DOHH2 (cell line): Measurements from ENCODE around the gene GBE1.
"Not testable (repeated sequence)": the region's sequence is repeated elsewhere in the genome, so short reads cannot be mapped to it uniquely, and the experiment has no call there.

ENCODE experiments used
- H3F3A ChIP-seq: fragments of 200-600 bp; sonication (generic), shearing (Covaris generic); 2 replicates; pipeline ENCODE4 v1.6.0; 2016; ENCODE audit warnings: antibody characterized with exemption, mild to moderate bottlenecking; ENCODE audit not compliant: control insufficient read depth, insufficient read depth
- H3K27ac ChIP-seq: fragments of 200-600 bp; sonication (generic); 2 replicates; pipeline ENCODE4 v1.5.1; 2014; ENCODE audit warnings: low read depth, mild to moderate bottlenecking, low read length, moderate library complexity
- H3K27me3 ChIP-seq: fragments of 200-600 bp; sonication (generic); 2 replicates; pipeline ENCODE4 v1.6.1; 2014; ENCODE audit warnings: mild to moderate bottlenecking, low read length, mixed read lengths; ENCODE audit not compliant: control insufficient read depth
- H3K36me3 ChIP-seq: fragments of 200-600 bp; sonication (generic); 2 replicates; pipeline ENCODE4 v1.6.1; 2014; ENCODE audit warnings: mild to moderate bottlenecking, low read length, moderate library complexity, mixed read lengths; ENCODE audit not compliant: control insufficient read depth
- H3K4me1 ChIP-seq: fragments of 200-600 bp; sonication (generic); 2 replicates; pipeline ENCODE4 v1.6.1; 2014; ENCODE audit warnings: mild to moderate bottlenecking, low read length, mixed read lengths; ENCODE audit not compliant: control insufficient read depth
- H3K4me2 ChIP-seq: fragments of 200-600 bp; sonication (generic); 2 replicates; pipeline ENCODE4 v1.6.0; 2014; ENCODE audit warnings: mild to moderate bottlenecking, low read length, moderate library complexity
- H3K4me3 ChIP-seq: fragments of 200-600 bp; sonication (generic); 2 replicates; pipeline ENCODE4 v1.5.1; 2014; ENCODE audit warnings: mild to moderate bottlenecking, low read length, mixed read lengths
- H3K79me2 ChIP-seq: fragments of 200-600 bp; sonication (generic); 2 replicates; pipeline ENCODE4 v1.6.1; 2014; ENCODE audit warnings: mild to moderate bottlenecking, low read length, mixed read lengths; ENCODE audit not compliant: control insufficient read depth
- H3K9me2 ChIP-seq: fragments of 200-600 bp; sonication (generic); replicated peaks from 2 replicates; pipeline ENCODE4 v1.6.1; 2014; ENCODE audit warnings: mild to moderate bottlenecking, low read length, mixed read lengths; ENCODE audit not compliant: control insufficient read depth
- H3K9me3 ChIP-seq: fragments of 200-600 bp; sonication (generic); 2 replicates; pipeline ENCODE4 v1.6.1; 2014; ENCODE audit warnings: antibody characterized with exemption, low read length, mixed read lengths; ENCODE audit not compliant: control insufficient read depth, insufficient read depth
- H4K20me1 ChIP-seq: fragments of 200-600 bp; sonication (generic); 2 replicates; pipeline ENCODE4 v1.6.0; 2014; ENCODE audit warnings: low read depth, mild to moderate bottlenecking, antibody characterized with exemption, low read length, moderate library complexity; ENCODE audit not compliant: control insufficient read depth, insufficient read depth
- EZH2phosphoT487 ChIP-seq: fragments of 200-600 bp; sonication (generic); IDR thresholded peaks from 2 replicates; pipeline ENCODE4 v1.6.1; 2017; ENCODE audit warnings: borderline replicate concordance, mild to moderate bottlenecking, antibody characterized with exemption, low read length, moderate library complexity, mixed read lengths
- TF ChIP-seq, protein P1 (sequence below): fragments of 200-600 bp; sonication (generic); IDR thresholded peaks from one replicate; pipeline ENCODE4 v1.5.1; 2014; ENCODE audit warnings: antibody characterized with exemption, mild to moderate bottlenecking, low read depth, low read length; ENCODE audit not compliant: poor library complexity, severe bottlenecking

The GBE1 gene

DNA sequence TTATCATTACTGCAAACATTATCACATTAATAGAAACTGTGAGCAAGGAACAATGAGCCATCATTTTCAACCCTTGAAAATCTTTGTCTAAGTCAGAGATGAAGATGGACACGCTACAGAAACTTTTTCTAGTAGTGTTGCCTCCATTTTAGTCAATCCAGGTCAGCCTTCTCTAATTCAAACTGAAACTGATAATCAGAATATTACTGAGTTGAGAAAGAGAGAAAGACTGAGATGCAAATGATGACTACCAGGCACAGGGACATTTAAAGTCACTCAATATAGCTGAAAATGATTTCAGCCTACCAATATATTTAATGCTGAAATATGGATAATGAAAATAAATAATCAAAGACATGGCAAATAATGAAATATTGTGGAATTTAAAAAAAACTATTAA is 261.4 kb downstream of the GBE1 start:
- TF ChIP-seq, protein P1, sequence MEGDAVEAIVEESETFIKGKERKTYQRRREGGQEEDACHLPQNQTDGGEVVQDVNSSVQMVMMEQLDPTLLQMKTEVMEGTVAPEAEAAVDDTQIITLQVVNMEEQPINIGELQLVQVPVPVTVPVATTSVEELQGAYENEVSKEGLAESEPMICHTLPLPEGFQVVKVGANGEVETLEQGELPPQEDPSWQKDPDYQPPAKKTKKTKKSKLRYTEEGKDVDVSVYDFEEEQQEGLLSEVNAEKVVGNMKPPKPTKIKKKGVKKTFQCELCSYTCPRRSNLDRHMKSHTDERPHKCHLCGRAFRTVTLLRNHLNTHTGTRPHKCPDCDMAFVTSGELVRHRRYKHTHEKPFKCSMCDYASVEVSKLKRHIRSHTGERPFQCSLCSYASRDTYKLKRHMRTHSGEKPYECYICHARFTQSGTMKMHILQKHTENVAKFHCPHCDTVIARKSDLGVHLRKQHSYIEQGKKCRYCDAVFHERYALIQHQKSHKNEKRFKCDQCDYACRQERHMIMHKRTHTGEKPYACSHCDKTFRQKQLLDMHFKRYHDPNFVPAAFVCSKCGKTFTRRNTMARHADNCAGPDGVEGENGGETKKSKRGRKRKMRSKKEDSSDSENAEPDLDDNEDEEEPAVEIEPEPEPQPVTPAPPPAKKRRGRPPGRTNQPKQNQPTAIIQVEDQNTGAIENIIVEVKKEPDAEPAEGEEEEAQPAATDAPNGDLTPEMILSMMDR: no peak
- no peak for TF ChIP-seq EZH2phosphoT487
- Histone ChIP-seq H3K4me3 (no peak overlapping the region), H3K27me3 (no peaks in the 10 kb centered on the region), H3K36me3 (no peaks in the 10 kb centered on the region), H3K79me2 (no peaks in the 10 kb centered on the region), H3K27ac (no peak overlapping the region), H3K9me2 (no peaks in the 10 kb centered on the region), H3K9me3 (no peaks in the 10 kb centered on the region), H4K20me1 (no peaks in the 10 kb centered on the region), H3K4me1 (no peaks in the 10 kb centered on the region), H3K4me2 (no peak overlapping the region), H3F3A (no peaks in the 10 kb centered on the region)

DNA sequence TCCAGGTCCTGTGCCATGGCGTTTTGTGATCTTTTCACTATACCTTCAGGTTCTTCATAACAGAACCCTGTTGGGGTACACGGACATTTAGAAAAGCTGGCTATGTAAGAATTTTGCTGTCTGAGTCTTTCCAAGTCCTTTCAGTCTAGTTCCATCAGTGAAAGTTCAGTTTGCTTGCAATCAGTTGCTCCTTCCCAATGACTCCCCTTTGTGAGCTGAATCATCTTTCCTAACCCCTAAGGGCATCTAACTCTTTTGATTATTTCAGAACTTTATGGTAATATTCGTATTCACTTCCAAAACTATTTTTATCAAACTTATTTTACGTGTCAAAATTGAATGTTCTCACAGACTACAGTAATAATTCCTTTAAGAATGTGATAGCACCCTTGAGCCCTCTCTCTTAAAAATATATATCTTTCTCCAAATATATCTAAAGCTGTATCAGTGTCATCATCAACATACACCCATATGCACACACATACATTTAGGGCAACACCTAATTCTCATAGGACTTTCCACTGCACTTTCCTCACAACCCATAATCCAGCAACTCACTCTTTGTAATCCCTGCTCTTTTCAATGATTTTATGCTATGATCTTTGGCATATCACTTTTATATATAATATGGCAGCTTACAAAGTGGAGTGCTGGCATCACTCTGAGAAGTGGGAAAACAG is 263.7 kb downstream of the GBE1 start:
- Histone ChIP-seq H3F3A (no peaks in the 10 kb centered on the region), H3K27me3 (no peaks in the 10 kb centered on the region), H3K4me3 (no peak overlapping the region), H3K79me2 (no peaks in the 10 kb centered on the region), H3K27ac (no peak overlapping the region), H3K36me3 (no peaks in the 10 kb centered on the region), H3K9me2 (no peaks in the 10 kb centered on the region), H3K9me3 (no peaks in the 10 kb centered on the region), H4K20me1 (no peaks in the 10 kb centered on the region), H3K4me1 (no peaks in the 10 kb centered on the region), H3K4me2 (no peak overlapping the region)
- TF ChIP-seq, protein P1: no peak
- no peak for TF ChIP-seq EZH2phosphoT487

DNA sequence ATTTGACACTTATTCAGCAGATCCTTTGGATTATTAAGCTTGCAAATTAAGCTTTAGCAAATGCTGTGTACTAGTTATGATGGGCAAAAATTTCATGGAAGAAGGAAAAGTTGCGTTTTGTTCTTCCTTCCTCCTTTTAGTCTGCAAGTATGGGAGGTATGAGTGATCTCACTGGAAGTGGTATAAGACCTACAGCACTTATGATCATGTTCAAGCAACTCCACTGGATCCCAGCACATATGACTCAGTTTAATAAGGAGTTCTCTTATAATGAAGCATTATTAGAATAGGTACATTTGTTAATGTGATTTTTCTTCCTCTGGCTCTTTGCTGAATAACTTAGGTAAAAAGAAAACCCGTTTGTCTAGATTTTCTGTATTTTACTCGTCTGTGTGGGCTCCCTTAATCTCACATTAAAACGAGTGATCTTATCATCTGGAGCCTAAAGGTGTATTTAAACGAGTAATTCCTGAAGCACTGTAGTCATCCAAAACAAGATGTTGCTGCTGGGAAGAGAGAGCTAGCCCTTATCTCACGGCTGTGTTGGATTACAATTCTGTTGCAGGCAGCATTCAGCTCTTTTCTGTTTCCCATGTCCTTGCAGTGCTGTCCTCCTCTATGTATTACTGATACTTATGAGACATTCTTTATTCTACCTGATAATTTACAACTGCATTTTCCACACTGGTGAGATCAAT is 264.9 kb downstream of the GBE1 start:
- Histone ChIP-seq H3K27ac (no peak overlapping the region), H3F3A (no peaks in the 10 kb centered on the region), H3K4me3 (no peak overlapping the region), H3K4me1 (no peaks in the 10 kb centered on the region), H3K79me2 (no peaks in the 10 kb centered on the region), H4K20me1 (no peaks in the 10 kb centered on the region), H3K9me2 (no peaks in the 10 kb centered on the region), H3K4me2 (no peak overlapping the region), H3K9me3 (no peaks in the 10 kb centered on the region), H3K27me3 (no peaks in the 10 kb centered on the region), H3K36me3 (no peaks in the 10 kb centered on the region)
- TF ChIP-seq, protein P1: no peak
- TF ChIP-seq EZH2phosphoT487: no peak

DNA sequence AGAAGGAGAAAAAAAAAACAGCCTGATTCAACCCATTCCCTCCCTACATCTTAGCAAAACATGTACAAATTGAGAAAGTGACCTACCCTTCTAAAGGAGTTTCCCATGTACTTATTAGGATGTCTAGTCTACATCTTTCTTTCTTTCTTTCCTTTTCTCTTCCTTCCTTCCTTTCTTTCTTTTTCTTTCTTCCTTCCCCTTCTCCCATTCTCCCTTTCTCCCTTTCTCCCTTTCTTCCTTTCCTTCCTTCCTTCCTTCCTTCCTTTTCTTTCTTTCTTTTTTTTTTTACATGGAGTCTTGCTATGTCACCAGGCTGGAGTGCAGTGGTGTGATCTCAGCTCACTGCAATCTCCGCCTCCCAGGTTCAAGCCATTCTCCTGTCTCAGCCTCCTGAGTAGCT is 269.0 kb downstream of the GBE1 start:
- not testable (repeated sequence) for H3K4me3 ChIP-seq, H3K9me3 ChIP-seq, H3F3A ChIP-seq, H3K36me3 ChIP-seq, H3K27ac ChIP-seq, H3K79me2 ChIP-seq, H3K27me3 ChIP-seq, H3K9me2 ChIP-seq, H3K4me2 ChIP-seq, H4K20me1 ChIP-seq, H3K4me1 ChIP-seq
